ENCODE measurements around the gene NLGN1. TPM values are rescaled to one million over a fixed set of nuclear protein-coding genes. Genes with fewer than 3 reads are reported as not detected.

The NLGN1 gene
- total RNA-seq, 1 experiment from 2014 or later, result 3.2 TPM

DNA sequence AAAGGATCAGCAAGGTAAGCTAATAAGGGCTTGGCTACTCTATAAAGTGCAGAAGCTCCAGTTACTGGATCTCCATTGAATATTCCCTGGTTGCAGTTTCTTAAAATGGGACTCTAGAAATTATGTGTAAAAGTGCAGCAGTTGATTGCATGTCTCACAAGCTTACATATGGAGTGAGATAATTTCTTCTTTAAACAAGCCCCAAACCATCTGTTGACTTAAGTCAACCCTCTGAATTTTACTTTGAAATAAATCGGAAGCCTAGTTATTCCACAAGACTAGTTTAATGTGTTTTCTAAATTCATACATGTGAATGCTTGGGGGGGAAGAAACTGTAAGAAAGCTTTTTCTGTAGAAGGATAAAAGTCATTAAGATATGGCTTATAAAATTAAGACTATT, 664.2 kb downstream of the NLGN1 start:
- Histone ChIP-seq H3K27ac (no peak overlapping the region), H3K36me3 (no peaks in the 10 kb centered on the region), H3K9me3 (replicated peaks) (no peaks in the 10 kb centered on the region), H3K4me3 (no peak overlapping the region), H3K27me3 (replicated peaks) (no peaks in the 10 kb centered on the region), H3K4me1 (replicated peaks) (no peaks in the 10 kb centered on the region)
- DNase-seq (ENCODE audit: low read depth in 1 of 2, low spot score in 2 of 2), result no peak

DNA sequence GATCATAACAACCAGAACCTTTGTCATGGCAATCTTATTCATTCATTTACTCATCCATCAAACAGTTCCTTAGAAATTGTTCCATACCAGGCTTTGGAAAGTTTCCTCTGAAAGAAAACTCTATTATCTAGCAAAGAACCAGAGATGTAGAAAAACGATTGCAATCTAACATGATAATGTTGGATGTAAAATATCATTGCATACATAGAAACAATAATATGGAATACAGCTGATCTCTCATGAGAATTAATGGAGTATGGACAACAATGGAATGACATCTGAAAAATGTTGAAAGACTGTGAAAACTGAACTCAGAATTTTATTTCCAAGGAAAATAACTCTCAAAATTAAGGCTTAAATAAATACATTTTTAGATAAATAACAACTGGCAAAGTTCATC, 665.4 kb downstream of the NLGN1 start:
- Histone ChIP-seq H3K27ac (no peak overlapping the region), H3K4me3 (no peak overlapping the region), H3K9me3 (replicated peaks) (no peaks in the 10 kb centered on the region), H3K27me3 (replicated peaks) (no peaks in the 10 kb centered on the region), H3K4me1 (replicated peaks) (no peaks in the 10 kb centered on the region), H3K36me3 (no peaks in the 10 kb centered on the region)
- DNase-seq (ENCODE audit: low read depth in 1 of 2, low spot score in 2 of 2), result no peak

DNA sequence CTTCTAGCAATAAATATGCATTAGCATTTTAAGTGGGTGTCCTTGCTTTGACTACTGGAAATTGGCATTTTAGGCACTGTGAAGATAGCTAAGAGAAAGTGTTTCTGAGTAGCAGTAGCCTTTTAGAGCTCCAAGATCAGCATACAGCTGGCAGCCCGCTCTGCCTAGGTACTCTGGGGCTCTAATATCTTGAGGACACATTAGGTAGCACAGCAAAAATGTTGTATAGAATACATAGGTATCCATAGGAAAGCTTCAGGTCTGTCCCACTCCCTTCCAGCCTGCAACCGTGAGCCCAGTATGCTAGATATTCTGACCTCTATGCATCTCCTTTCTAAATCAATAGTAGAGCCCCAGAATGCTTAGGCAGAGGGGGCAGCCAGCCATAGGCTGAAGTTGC, 670.5 kb downstream of the NLGN1 start:
- H3K9me3 ChIP-seq (replicated peaks), result no peaks in the 10 kb centered on the region
- no peak overlapping the region for H3K27ac ChIP-seq
- no peaks in the 10 kb centered on the region for H3K27me3 ChIP-seq (replicated peaks)
- H3K4me1 ChIP-seq (replicated peaks), result no peaks in the 10 kb centered on the region
- DNase-seq (ENCODE audit: low read depth in 1 of 2, low spot score in 2 of 2), result no peak
- H3K4me3 ChIP-seq, result no peak overlapping the region
- H3K36me3 ChIP-seq, result no peaks in the 10 kb centered on the region

DNA sequence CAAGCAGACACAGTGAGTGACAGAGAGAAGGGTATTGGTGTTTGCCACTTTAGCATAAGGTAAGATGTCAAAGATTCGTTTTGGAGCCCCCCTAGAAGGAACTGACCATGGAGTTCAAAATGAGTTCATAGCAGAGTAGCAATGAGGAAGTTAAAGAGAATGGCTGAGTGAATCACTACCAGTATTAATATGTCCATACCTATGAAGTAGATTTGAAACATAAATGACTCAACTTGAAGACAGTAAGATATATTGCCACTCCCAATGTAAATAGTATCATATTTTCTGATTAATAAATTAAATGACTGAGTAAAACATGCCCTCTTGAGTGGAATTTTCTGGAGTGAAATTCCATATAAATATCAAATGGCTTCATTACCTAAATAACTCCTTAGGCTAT, 675.1 kb downstream of the NLGN1 start:
- H3K9me3 ChIP-seq (replicated peaks), result no peaks in the 10 kb centered on the region
- H3K4me1 ChIP-seq (replicated peaks), result no peaks in the 10 kb centered on the region
- no peak overlapping the region for H3K27ac ChIP-seq
- H3K4me3 ChIP-seq, result no peak overlapping the region
- no peak for DNase-seq (ENCODE audit: low read depth in 1 of 2, low spot score in 2 of 2)
- no peaks in the 10 kb centered on the region for H3K36me3 ChIP-seq
- no peaks in the 10 kb centered on the region for H3K27me3 ChIP-seq (replicated peaks)

DNA sequence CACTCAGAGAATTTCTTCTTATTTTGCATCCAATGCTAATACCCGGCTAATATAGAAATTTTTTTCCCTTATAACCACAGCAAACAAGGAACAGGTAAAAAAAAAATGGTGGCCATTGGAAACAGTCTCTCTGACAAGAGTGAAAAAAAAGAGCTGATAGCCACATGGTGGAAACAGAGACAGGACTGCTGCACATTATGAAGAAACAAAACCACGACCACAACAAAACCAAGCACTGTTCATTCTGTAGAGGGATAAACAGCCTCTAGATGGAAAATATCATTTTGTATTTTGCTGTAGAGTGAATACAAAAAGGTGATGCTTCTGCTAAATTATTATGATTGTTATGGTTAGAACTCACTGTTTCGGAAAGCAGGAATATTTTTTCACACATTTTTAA, 686.2 kb downstream of the NLGN1 start:
- H3K27ac ChIP-seq, result no peak overlapping the region
- DNase-seq (ENCODE audit: low read depth in 1 of 2, low spot score in 2 of 2), result no peak
- no peaks in the 10 kb centered on the region for H3K9me3 ChIP-seq (replicated peaks)
- H3K4me1 ChIP-seq (replicated peaks), result no peaks in the 10 kb centered on the region
- H3K36me3 ChIP-seq, result no peaks in the 10 kb centered on the region
- no peak overlapping the region for H3K4me3 ChIP-seq
- H3K27me3 ChIP-seq (replicated peaks), result no peaks in the 10 kb centered on the region

DNA sequence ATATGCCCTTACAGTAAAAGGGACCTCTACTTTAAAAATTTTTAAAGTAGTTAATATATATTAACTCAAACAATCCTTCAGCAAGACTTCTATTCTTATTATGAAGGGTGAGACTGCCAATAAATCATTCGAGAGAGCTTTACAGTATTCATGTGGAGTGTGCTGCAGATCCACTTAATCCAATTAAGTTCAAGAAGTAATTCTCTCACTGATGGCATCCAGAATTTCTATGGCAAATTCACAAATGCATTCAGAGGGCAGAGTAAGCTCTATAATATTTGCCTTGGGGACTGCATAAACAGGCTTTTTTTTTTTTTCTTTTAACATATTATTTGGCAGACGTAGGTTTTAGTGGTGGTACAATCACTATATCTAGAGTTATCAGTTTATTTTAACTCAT, 692.0 kb downstream of the NLGN1 start:
- H3K36me3 ChIP-seq, result no peaks in the 10 kb centered on the region
- no peak overlapping the region for H3K27ac ChIP-seq
- H3K4me3 ChIP-seq, result no peak overlapping the region
- no peak for DNase-seq (ENCODE audit: low read depth in 1 of 2, low spot score in 2 of 2)
- no peaks in the 10 kb centered on the region for H3K9me3 ChIP-seq (replicated peaks)
- H3K27me3 ChIP-seq (replicated peaks), result no peaks in the 10 kb centered on the region
- peaks cover 4% of the 10 kb centered on the region; the same call in 1 of the 2 replicates for H3K4me1 ChIP-seq (replicated peaks)

DNA sequence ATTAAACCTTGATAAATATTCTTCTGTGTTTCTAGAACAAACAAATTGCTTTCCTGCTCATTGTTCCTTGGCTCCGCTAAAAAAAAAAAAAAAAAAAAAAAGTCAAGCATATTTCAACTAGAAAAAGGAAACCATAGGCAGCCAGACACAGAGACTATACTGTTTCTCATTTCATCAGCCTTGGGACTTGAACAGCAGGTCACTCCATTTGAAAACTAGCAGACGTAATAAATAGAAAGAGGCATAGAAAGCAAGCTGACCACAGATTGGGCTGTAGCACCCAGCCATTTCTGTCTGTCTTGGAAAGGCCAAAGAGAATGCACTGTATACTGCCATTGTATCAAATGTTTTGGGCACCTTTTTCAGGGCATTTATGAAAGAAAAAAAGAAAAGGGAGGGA, 697.1 kb downstream of the NLGN1 start:
- no peaks in the 10 kb centered on the region for H3K9me3 ChIP-seq (replicated peaks)
- H3K27ac ChIP-seq, result no peak overlapping the region
- H3K4me1 ChIP-seq (replicated peaks), result peaks cover 4% of the 10 kb centered on the region; the same call in 1 of the 2 replicates
- no peaks in the 10 kb centered on the region for H3K36me3 ChIP-seq
- DNase-seq (ENCODE audit: low read depth in 1 of 2, low spot score in 2 of 2), result no peak
- H3K27me3 ChIP-seq (replicated peaks), result no peaks in the 10 kb centered on the region
- no peak overlapping the region for H3K4me3 ChIP-seq

DNA sequence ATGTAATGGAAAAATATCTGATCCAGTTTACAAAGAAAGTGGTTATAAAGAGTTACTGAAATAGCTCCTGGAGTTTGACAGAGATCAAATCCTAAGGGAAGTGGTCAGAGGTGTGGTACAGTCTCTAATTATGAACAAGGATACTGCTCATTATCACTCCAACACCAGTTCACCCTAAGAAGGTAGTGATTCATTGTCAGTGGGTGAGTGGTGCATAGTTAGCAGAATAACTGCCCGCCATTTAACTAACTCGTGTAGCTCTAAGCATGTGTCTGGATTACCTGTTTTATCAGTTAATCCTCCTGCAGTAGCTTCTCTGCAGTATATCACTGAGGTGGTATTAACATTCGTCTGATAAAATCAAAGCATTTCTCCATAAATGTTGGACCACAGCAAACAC, 700.1 kb downstream of the NLGN1 start:
- no peaks in the 10 kb centered on the region for H3K9me3 ChIP-seq (replicated peaks)

DNA sequence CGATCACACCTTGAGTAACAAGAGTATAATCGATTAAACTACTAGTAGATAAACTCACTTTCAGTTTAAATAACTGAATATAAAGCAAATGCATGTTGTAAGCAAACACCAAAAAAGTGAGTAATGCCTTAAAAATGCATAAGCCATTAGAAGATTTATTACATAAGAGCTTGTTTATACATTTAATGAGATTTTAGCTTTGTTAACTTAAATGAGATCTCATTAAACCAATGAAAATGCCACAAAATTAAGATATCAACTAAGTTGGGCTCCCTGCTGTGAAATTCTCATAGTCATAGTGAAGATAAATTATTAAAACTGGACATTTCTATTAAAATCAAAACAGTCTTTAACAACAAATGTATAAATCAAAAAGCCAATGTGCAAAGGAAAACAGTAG, 701.2 kb downstream of the NLGN1 start:
- no peak overlapping the region for H3K27ac ChIP-seq
- no peaks in the 10 kb centered on the region for H3K36me3 ChIP-seq
- H3K27me3 ChIP-seq (replicated peaks), result no peaks in the 10 kb centered on the region
- no peak overlapping the region for H3K4me3 ChIP-seq
- H3K9me3 ChIP-seq (replicated peaks), result no peaks in the 10 kb centered on the region
- no peak for DNase-seq (ENCODE audit: low read depth in 1 of 2, low spot score in 2 of 2)
- H3K4me1 ChIP-seq (replicated peaks), result no peaks in the 10 kb centered on the region

More for the DNA sequence above, 700.1 kb downstream of the NLGN1 start:
- Histone ChIP-seq H3K4me3 (no peak overlapping the region), H3K27ac (no peak overlapping the region), H3K4me1 (replicated peaks) (no peaks in the 10 kb centered on the region), H3K36me3 (no peaks in the 10 kb centered on the region), H3K27me3 (replicated peaks) (no peaks in the 10 kb centered on the region)
- no peak for DNase-seq (ENCODE audit: low read depth in 1 of 2, low spot score in 2 of 2)

DNA sequence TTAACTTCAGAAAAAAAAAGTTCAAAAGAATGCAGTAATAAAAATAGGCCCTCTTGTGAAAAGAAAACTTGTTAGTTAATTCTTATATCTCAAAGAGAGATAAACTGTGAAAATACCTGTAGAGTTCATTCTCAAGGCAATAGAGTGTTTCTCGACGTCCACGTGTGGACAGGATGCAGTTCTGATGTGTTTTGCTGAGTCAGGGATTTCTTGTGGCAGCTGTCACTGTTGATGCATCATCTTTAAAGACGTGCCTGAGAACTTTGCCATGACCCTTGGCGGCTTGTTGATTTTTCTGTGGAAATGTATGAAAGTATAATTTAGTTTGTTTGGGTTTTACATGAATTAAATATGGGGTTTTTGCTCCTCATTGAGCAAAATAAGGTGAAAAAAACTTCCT, 702.2 kb downstream of the NLGN1 start:
- Histone ChIP-seq H3K9me3 (replicated peaks) (no peaks in the 10 kb centered on the region), H3K27me3 (replicated peaks) (no peaks in the 10 kb centered on the region), H3K4me3 (no peak overlapping the region), H3K4me1 (replicated peaks) (no peaks in the 10 kb centered on the region), H3K36me3 (no peaks in the 10 kb centered on the region), H3K27ac (no peak overlapping the region)
- no peak for DNase-seq (ENCODE audit: low read depth in 1 of 2, low spot score in 2 of 2)

DNA sequence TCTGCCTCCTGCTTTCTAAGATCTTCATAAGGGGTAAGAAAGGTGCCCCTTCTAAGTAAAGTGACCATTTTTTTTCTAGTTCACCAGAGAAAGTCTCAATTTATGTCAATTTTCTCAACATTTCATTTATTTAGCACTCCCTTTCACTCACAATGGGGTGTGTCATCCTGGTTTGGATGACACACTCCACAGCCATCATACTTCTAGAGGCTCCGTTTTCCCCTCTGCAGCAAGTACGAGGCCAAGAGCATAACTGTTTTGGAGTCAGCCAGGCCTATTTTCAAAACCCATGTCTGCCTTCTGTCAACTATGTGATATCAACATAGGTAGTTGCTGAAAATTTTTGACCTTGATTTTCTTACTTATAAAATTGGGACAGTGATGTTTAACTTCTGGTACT, 703.2 kb downstream of the NLGN1 start:
- DNase-seq (ENCODE audit: low read depth in 1 of 2, low spot score in 2 of 2), result no peak
- H3K36me3 ChIP-seq, result no peaks in the 10 kb centered on the region
- no peaks in the 10 kb centered on the region for H3K4me1 ChIP-seq (replicated peaks)
- no peaks in the 10 kb centered on the region for H3K27me3 ChIP-seq (replicated peaks)
- H3K9me3 ChIP-seq (replicated peaks), result no peaks in the 10 kb centered on the region
- H3K27ac ChIP-seq, result peak overlapping the region; percentile 28; the same call in 1 of the 2 replicates
- no peak overlapping the region for H3K4me3 ChIP-seq

DNA sequence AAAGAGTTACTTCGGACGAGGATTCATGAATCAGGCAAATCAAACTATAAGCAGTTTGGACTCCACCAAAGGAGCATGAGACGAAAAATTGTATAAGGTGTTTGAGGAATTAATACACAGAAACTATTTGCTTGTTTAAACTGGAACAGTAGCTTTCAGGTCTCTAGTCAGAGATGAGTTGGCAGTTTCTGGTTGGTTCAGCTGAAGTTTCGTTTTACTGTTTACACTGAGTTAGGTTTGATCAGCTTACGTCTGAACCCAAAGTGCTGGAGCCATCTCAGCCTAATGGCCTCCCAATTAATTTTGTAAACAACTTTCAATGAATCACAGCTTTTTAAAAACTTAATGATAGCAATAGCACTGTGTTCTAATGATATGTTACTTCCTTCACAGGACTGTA, 703.7 kb downstream of the NLGN1 start:
- H3K4me3 ChIP-seq, result no peak overlapping the region
- no peak for DNase-seq (ENCODE audit: low read depth in 1 of 2, low spot score in 2 of 2)

DNA sequence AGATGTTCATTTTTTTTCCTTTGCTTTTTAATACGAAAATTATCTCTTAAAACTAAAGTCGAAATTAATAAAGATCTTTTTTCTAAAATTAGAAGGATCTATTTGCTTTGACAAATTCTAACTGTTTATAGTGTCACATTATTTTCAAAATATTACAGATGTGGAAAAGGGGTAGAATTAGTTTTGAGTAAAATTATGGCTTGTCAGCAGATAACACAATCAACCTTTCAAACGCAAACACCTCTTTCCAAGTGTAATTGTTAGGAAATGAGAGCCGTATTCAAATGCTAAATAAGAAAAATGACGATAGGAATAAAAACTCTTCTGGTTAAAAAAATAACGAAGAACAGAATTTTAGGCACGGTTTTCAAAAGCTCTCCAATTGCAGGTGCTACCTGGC, 704.7 kb downstream of the NLGN1 start:
- Histone ChIP-seq H3K9me3 (replicated peaks) (no peaks in the 10 kb centered on the region), H3K4me3 (no peak overlapping the region), H3K27me3 (replicated peaks) (no peaks in the 10 kb centered on the region), H3K36me3 (no peaks in the 10 kb centered on the region), H3K4me1 (replicated peaks) (no peaks in the 10 kb centered on the region), H3K27ac (no peak overlapping the region)
- DNase-seq (ENCODE audit: low read depth in 1 of 2, low spot score in 2 of 2), result no peak

More for the DNA sequence above, 703.7 kb downstream of the NLGN1 start:
- H3K27me3 ChIP-seq (replicated peaks), result no peaks in the 10 kb centered on the region
- H3K27ac ChIP-seq, result peak overlapping the region; percentile 28; the same call in 1 of the 2 replicates
- no peaks in the 10 kb centered on the region for H3K9me3 ChIP-seq (replicated peaks)
- no peaks in the 10 kb centered on the region for H3K4me1 ChIP-seq (replicated peaks)
- no peaks in the 10 kb centered on the region for H3K36me3 ChIP-seq

DNA sequence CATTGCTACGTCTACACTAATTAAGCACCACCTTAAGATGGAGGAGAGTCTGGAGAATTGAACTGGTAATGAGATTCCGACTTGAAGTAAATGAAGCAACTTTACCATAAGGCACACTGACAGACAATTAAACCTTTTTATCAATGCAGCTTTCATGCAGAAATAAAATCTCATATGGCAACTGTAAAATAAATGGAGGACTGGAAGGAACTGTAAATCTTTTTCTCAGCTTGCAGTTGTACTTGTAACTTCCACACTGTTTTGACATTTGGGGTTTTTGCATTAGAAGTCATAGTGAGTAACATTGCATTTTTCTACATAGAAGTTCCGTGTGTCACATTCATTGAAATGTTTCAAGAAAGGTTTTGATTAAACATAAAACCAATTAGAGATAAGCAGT, 705.3 kb downstream of the NLGN1 start:
- H3K27me3 ChIP-seq (replicated peaks), result no peaks in the 10 kb centered on the region
- no peaks in the 10 kb centered on the region for H3K9me3 ChIP-seq (replicated peaks)
- no peaks in the 10 kb centered on the region for H3K4me1 ChIP-seq (replicated peaks)
- H3K4me3 ChIP-seq, result no peak overlapping the region
- no peaks in the 10 kb centered on the region for H3K36me3 ChIP-seq
- no peak for DNase-seq (ENCODE audit: low read depth in 1 of 2, low spot score in 2 of 2)
- H3K27ac ChIP-seq, result no peak overlapping the region

DNA sequence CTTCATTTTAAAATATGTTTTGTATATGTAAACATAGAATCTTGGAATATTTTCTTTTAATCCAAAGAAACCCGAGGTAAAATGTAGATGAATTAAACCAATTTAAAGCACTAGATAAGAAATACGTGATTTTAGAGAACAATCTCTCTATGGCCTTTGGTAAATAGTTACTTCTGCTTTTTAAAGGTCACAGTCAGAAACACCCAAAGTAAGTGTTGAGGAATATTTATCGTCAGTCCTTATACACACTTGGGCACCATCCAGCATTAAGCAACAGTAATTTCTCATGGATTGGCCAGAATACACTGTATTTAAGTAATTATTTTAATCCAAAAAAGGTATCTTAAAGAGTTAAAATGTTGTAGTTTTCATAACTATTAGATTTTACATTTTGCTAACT, 713.2 kb downstream of the NLGN1 start:
- H3K36me3 ChIP-seq, result no peaks in the 10 kb centered on the region
- DNase-seq (ENCODE audit: low read depth in 1 of 2, low spot score in 2 of 2), result no peak
- no peak overlapping the region for H3K4me3 ChIP-seq
- H3K27ac ChIP-seq, result no peak overlapping the region
- no peaks in the 10 kb centered on the region for H3K4me1 ChIP-seq (replicated peaks)
- no peaks in the 10 kb centered on the region for H3K9me3 ChIP-seq (replicated peaks)
- H3K27me3 ChIP-seq (replicated peaks), result no peaks in the 10 kb centered on the region

All from SJSA1 (cell line).